NCI-H2196 treated with DMSO at 0.1 percent for 48 hours (cell line): Measurements from ENCODE around the gene PADI1.
A peak's percentile ranks its signal among the peaks of the same experiment; 100 is the strongest.
"Not testable (repeated sequence)": the region's sequence is repeated elsewhere in the genome, so short reads cannot be mapped to it uniquely, and the experiment has no call there.

Experiments
- DNase-seq: peaks from one replicate; lab custom pipeline; 2025; ENCODE audit not compliant: unreplicated experiment; lab: John Stamatoyannopoulos, UW

PADI1 gene

DNA sequence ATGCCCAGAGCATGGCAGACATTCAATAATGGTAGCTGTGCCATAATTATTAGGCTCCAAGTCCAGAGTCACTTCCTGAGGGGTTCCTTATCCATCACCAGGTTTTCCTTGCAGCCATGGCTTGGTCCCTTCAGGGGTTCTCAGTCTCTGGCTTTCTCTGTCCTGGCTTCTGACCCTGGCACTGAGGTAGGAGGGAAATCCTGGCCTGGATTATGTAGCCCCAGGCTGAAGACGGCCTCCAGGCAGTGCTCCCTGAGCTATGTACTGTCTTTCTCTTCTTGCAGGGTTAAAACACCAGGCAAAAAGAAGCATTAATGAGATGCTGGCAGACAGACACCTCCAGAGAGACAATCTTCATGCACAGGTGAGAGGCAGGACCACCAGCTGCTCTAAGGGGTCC lies 34.5 kb downstream of the PADI1 start:
- DNase-seq = peak; percentile 68

DNA sequence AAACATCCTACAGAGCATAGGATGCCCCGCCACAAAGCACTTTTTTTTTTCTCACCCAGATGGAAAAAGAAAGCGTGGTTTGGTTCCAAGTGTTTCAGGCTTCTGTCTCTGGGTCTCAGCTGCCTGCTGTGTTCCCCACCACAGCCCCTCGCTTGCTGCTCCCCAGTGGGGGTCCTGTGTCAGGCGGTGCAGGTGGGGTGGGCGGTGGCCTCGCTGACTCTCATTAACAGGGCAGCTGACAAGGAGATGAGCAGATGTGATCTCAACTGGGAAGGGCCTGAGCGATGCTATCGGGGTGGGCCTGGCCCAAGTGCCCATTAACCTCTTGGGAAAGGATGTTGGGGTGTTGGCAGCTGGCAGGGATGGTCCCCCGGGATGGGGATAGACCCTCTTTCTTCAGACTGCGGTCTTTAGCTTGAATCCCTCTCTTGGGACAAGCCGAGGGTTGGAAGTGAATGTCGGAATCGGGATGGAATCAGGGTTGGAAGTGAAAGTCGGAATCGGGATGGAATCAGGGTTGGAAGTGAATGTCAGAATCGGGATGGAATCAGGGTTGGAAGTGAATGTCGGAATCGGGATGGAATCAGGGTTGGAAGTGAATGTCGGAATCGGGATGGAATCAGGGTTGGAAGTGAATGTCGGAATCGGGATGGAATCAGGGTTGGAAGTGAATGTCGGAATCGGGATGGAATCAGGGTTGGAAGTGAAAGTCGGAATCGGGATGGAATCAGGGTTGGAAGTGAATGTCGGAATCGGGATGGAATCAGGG lies 36.3 kb downstream of the PADI1 start:
- DNase-seq = not testable (repeated sequence)

DNA sequence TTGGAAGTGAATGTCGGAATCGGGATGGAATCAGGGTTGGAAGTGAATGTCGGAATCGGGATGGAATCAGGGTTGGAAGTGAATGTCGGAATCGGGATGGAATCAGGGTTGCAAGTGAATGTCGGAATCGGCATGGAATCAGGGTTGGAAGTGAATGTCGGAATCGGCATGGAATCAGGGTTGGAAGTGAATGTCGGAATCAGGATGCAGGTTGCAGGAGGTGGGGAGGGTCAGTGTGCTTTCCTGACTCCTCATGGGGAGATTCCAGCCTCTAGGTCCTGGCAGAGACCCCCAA lies 36.8 kb downstream of the PADI1 start:
- not testable (repeated sequence) for DNase-seq

DNA sequence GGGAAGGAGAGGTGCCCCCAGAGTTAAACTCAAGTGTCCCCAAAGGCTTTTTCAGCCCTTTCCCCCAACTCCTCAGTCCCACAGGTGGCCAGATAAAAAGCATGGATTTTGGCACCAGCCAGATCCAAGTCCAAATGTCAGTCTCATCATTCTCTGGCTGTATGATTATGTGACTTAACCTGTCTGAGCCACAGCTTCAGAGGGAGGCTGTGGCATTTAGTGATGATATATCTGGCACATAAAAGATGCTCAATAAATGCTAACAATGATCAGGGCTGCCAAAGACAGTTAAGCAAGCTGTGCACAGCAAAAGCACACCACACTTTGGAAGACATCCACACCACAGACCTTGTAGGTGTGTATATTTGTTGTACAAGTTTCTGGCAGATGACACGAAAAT lies 38.3 kb downstream of the PADI1 start:
- no peak for DNase-seq

- peak; percentile 69 for DNase-seq
These were observed 40.2 kb downstream of the PADI1 start for GRCh38 chr1:17244821-17245740.

DNA sequence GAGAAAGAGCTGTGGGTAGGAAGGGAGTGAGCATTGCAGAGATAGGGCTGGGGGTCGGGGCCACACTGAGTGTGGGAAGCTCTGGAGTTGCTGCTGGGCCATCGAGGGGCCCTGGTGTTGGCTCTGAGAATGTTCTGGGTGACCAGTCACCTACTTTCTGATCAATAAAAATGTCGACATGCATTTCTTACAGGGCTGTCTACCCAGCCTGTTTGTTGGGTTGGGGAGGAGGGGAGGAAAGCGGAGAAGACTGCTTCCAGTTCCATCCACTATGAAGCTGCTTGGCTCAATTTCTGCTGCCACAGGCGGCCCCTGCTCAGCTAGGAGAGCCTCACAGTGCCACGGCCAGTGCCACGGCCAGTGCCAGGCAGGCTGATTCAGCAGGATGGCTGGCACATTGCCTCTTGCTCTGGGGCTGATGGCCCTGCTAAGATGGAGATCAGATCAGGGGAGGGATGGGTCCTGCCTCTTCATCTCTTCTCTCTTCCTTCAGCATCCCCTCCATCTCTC lies 40.9 kb downstream of the PADI1 start:
- DNase-seq = no peak

GRCh38 chr1:17246971-17247370 lies 42.0 kb downstream of the PADI1 start:
- DNase-seq = no peak

GRCh38 chr1:17248781-17249180 lies 43.9 kb downstream of the PADI1 start, which contains the start of gene PADI3:
Gene PADI3, plus strand, starts transcription at chr1:17249098. Its CDS starts 40 bp downstream, at chr1:17249138.
- no peak for DNase-seq

- peak; percentile 45 for DNase-seq
These were observed 45.7 kb downstream of the PADI1 start for GRCh38 chr1:17250601-17251000.

GRCh38 chr1:17251246-17251645 lies 46.3 kb downstream of the PADI1 start:
- DNase-seq = no peak

DNA sequence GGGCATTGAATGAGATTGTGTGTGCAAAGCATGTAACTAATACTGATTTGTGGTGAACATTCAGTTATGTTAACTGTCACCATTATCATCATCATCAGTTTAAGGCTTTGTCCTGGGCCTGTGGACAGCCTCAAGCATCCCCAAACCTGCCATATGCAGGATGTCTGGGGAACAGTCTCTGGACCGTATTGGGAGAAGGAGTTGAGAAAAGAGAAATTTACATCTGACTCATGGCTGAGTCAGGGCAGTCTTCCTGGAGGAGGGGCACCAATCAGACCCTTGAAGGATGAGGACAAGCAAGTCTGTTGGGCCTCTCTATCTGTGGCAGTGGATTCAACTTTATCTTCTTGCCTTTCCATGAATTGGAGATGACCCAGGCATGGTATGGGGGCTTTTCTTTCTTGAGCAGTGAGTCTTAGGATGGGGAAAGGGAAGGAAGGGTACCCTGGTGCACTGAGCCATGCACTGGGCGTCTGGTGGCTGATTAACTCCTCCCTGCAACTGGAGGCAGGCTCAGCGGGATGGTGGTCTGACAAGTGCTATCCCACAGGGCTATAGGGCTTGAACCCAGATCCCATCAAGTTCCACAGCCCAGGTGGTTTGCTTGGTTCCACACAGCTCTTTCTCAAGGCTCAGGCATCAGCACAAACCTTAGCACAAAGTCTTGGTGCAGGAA lies 46.9 kb downstream of the PADI1 start:
- no peak for DNase-seq

- DNase-seq = no peak
These were observed 50.4 kb downstream of the PADI1 start for GRCh38 chr1:17255336-17255735.

GRCh38 chr1:17258116-17258757 lies 53.3 kb downstream of the PADI1 start:
- no peak for DNase-seq

DNA sequence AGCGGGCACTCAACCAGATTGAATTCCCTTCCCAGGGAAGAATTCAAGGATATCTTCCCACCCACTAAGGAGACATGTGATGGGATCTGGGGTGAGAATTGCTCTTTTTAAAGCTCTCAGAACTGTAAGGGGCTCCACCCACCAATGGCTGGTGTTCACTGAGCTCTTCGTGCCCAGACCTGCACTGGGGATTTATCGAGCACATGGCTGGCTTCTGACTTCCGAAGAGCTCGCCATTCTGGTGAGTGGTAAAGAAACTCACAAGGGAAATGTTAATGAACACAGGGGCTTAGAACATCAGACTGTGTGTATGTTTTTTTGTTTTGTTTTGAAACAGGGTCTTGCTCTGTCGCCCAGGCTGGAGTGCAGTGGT lies 53.8 kb downstream of the PADI1 start:
- no peak for DNase-seq

- DNase-seq = no peak
These were observed 54.4 kb downstream of the PADI1 start for GRCh38 chr1:17259233-17259873.

DNA sequence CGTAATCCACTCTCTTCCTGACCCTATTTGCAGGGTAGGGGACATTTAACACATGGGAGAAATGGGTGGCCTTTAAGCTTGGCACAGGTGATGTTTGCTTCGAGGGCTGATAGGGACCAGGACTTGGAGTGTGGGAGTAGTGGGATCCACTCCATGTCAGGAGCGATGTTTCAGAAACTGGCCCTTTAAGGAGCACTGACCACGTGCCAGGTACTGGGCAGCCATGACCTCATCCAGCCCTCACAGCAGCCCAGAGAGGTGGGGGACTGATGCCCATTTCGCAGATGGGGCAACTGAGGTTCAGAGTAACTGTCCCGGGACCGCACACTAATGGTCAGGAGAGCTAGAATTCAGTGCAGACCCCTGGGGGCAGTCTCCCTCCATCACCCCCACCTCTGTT lies 55.3 kb downstream of the PADI1 start:
- no peak for DNase-seq

DNA sequence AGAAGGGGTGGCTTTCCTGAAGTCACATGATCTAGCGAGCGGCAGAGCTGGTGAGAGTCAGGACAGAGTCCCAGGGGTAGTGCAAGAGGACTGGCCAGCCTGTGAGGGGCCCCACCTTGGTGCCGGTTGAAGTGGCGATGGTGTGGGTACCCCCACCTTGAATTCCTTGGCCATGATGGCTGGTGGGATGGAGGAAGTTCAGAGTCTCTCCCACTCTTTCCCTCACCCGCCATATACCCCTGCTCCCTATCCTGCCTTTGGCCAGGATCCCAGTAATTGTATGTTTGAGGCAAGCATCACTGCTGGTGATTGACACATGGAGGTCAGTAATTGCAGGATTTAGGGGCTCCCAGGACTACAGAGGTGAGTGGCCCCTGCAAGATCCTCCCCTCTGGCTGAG lies 55.8 kb downstream of the PADI1 start:
- no peak for DNase-seq

- no peak for DNase-seq
These were observed 59.0 kb downstream of the PADI1 start for GRCh38 chr1:17263936-17264335.

DNA sequence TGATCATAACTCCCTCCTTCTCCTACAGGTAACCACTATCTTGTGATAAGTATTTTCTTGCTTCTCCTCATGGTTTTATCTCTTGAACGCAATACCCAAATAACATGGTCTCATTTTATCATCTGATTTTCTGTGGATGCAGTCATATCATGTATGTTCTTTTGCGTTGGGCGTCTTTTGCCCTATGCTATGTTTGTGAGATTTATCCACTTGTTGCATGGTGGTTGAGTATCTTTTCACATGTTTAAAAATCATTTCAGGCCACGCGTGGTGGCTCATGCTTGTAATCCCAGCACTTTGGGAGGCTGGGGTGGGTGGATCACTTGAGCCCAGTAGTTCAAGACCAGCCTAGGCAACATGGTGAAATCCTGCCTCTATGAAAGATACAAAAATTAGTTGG lies 59.5 kb downstream of the PADI1 start:
- no peak for DNase-seq

- no peak for DNase-seq
These were observed 60.2 kb downstream of the PADI1 start for GRCh38 chr1:17265162-17265561.

- no peak for DNase-seq
These were observed 61.0 kb downstream of the PADI1 start for GRCh38 chr1:17265950-17266349.
